ENCODE data around the gene GSK3B.
"Not testable (repeated sequence)": the region's sequence is repeated elsewhere in the genome, so short reads cannot be mapped to it uniquely, and the experiment has no call there.

The GSK3B gene

GRCh38 chr3:120022729-120023128 lies 71.5 kb downstream of the GSK3B start:
- peak; percentile 71 for DNase-seq (ENCODE audit: low read depth)
- no peak for TF ChIP-seq CTCF (IDR thresholded peaks at IDR 0.05; ENCODE audit: low read length, missing control alignments)
- no peak overlapping the region for H3K4me3 ChIP-seq (replicated peaks; ENCODE audit: low read depth, low read length)

GRCh38 chr3:120021523-120021922 lies 72.7 kb downstream of the GSK3B start:
- DNase-seq (ENCODE audit: low read depth), result peak; percentile 28
- no peak overlapping the region for H3K4me3 ChIP-seq (replicated peaks; ENCODE audit: low read depth, low read length)
- no peak for TF ChIP-seq CTCF (IDR thresholded peaks at IDR 0.05; ENCODE audit: low read length, missing control alignments)

GRCh38 chr3:120018299-120018698 lies 75.9 kb downstream of the GSK3B start:
- no peak for DNase-seq (ENCODE audit: low read depth)
- no peak for TF ChIP-seq CTCF (IDR thresholded peaks at IDR 0.05; ENCODE audit: low read length, missing control alignments)
- H3K4me3 ChIP-seq (replicated peaks; ENCODE audit: low read depth, low read length), result no peak overlapping the region

- DNase-seq (ENCODE audit: low read depth), result no peak
- TF ChIP-seq CTCF (IDR thresholded peaks at IDR 0.05; ENCODE audit: low read length, missing control alignments), result no peak
- H3K4me3 ChIP-seq (replicated peaks; ENCODE audit: low read depth, low read length), result no peak overlapping the region
Measured at GRCh38 chr3:120017692-120018091, 76.6 kb downstream of the GSK3B start.

GRCh38 chr3:120013481-120013880 lies 80.8 kb downstream of the GSK3B start:
- no peak for TF ChIP-seq CTCF (IDR thresholded peaks at IDR 0.05; ENCODE audit: low read length, missing control alignments)
- DNase-seq (ENCODE audit: low read depth), result no peak
- no peak overlapping the region for H3K4me3 ChIP-seq (replicated peaks; ENCODE audit: low read depth, low read length)

- DNase-seq (ENCODE audit: low read depth); H3K4me3 ChIP-seq (replicated peaks; ENCODE audit: low read depth, low read length): not testable (repeated sequence)
Measured at GRCh38 chr3:120005741-120006140, 88.5 kb downstream of the GSK3B start.

- peak; percentile 27 for DNase-seq (ENCODE audit: low read depth)
- not testable (repeated sequence) for H3K4me3 ChIP-seq (replicated peaks; ENCODE audit: low read depth, low read length)
Measured at GRCh38 chr3:120004008-120004498, 90.2 kb downstream of the GSK3B start.

GRCh38 chr3:119998166-119998565 lies 96.1 kb downstream of the GSK3B start:
- no peak for DNase-seq (ENCODE audit: low read depth)
- no peak for TF ChIP-seq CTCF (IDR thresholded peaks at IDR 0.05; ENCODE audit: low read length, missing control alignments)
- H3K4me3 ChIP-seq (replicated peaks; ENCODE audit: low read depth, low read length), result no peak overlapping the region
